CD4-positive, alpha-beta T cell treated with Interleukin-15 for 1 hour (primary cell): ENCODE results near the gene ARHGEF25.
"Not testable (repeated sequence)": the region's sequence is repeated elsewhere in the genome, so short reads cannot be mapped to it uniquely, and the experiment has no call there.

Experiments
- DNase-seq: peaks from one replicate; pipeline ENCODE4 v3.0.0-alpha.2; 2020

Gene ARHGEF25

GRCh38 chr12:57609781-57610553 lies 1.3 kb upstream of the ARHGEF25 start:
- no peak for DNase-seq

DNA sequence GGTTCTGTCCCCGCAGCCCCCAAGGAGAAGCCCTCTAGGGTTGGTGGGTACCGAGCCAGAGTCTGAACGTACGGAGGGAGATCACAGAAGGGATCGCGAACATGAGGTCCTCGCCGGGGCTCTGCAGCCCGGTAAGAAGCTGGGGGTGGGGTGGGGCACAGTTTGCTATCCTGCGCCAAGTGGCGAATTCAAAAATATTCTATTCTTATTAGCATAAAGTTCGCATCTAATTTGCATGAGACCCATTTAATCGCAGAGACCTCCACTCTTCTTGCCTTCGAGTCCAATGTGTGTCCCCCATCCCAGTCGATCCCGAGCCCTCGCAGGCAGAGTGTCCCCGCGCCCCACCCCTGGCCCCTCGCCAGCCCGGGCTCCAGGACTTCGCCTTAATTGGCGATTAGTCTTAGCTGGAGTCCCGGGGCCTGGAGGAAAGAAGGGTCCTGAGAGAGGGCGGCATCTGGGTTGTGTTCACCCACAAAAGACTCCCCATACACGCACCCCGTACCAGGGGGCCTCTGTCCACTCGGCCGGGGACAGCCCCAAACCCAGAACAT lies 604 bp upstream of the ARHGEF25 start:
- no peak for DNase-seq

GRCh38 chr12:57611827-57612710 lies 834 bp downstream of the ARHGEF25 start:
- no peak for DNase-seq

DNA sequence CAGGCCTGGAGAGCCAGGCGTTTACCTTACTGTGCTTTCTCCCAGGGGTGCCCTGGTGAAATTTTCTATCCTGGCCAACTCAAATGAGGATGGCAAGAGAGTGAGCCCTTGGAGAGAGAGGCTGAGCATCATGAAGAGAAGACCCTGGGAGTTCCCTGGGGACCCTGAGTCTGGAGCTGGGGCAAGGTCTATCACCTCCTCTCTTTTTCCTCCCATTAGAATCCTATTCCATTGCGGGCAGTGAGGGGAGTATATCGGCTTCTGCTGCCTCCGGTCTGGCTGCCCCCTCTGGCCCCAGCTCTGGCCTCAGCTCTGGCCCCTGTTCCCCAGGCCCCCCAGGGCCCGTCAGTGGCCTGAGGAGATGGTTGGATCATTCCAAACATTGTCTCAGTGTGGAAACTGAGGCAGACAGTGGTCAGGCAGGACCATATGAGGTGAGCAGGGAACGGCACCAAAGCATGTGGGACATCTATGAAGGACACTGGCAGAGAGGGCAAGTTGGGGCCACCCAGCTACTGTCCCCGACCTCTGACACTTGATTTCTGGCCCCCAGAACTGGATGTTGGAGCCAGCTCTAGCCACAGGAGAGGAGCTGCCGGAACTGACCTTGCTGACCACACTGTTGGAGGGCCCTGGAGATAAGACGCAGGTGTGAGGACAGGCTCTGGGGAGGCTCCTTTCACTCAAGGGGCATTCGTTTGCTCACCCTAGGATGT lies 1.6 kb downstream of the ARHGEF25 start:
- DNase-seq = no peak

DNA sequence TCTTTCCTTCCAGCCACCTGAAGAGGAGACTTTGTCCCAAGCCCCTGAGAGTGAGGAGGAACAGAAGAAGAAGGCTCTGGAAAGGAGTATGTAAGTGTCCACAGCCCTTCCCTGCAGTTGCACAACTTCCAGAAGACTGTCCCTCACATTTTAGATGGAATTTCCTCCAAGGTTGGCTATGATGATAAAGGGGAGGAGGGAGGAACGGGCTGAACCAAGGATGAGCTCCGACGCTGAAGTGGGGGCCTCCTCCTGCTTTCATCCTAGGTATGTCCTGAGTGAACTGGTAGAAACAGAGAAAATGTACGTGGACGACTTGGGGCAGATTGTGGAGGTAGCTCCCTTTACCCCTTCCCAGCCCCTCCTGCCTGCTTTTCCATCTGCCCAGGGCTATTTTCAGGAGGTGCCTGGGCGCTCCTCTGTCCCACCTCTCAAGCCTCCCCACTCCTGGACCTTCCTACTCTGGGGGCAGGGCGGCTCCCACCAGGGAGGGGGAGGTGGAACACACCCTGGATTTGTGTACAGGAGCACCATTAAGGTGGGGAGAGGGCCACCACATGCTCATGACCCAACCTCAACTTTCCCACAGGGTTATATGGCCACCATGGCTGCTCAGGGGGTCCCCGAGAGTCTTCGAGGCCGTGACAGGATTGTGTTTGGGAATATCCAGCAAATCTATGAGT lies 2.3 kb downstream of the ARHGEF25 start:
- DNase-seq = no peak

GRCh38 chr12:57614178-57614947 lies 3.1 kb downstream of the ARHGEF25 start:
- peak; percentile 52 for DNase-seq

DNA sequence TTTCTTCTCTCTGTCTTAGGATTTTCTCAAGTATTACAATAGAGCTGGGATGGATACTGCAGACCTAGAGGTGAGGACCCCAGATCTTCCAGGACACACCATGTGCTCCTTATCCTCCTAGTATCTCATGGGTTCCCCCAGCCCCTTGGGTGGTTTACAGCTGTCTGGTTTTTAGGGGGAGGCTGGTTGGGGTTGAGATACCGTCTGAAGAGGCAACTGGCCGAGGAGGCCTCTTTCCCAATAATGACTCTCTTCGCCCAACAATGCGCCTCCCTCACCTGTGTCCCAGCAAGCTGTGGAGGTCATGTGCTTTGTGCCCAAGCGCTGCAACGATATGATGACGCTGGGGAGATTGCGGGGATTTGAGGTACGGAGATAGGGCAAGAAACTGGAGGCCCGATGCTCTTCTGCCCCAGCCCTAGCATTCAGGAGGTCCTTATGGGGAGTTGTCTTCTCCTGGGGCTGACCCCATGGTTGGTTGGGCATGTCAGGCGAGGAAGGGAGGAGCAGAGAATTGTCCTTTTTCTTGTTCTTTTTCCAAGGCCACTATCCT lies 3.8 kb downstream of the ARHGEF25 start:
- no peak for DNase-seq

- DNase-seq = no peak
Measured at GRCh38 chr12:57615637-57616036, 4.4 kb downstream of the ARHGEF25 start.

- DNase-seq = no peak
Measured at GRCh38 chr12:57616383-57617101, 5.3 kb downstream of the ARHGEF25 start.

GRCh38 chr12:57617942-57618341 lies 6.7 kb downstream of the ARHGEF25 start:
- DNase-seq = no peak

DNA sequence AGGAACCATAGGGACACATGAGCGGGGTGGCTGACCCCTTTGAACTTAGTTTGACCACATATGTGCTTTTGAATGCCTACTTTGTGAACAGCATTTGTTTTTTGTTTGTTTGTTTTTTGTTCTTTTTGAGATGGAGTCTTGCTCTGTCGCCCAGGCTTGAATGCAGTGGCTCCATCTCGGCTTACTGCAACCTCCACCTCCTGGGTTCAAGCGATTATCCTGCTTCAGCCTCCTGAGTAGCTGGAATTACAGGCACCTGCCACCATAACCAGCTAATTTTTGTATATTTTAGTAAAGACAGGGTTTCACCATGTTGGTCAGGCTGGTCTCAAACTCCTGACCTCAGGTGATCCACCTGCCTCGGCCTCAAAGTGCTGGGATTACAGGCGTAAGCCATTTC lies 7.2 kb downstream of the ARHGEF25 start:
- not testable (repeated sequence) for DNase-seq

- DNase-seq = no peak
Measured at GRCh38 chr12:57618966-57619433, 7.8 kb downstream of the ARHGEF25 start.

DNA sequence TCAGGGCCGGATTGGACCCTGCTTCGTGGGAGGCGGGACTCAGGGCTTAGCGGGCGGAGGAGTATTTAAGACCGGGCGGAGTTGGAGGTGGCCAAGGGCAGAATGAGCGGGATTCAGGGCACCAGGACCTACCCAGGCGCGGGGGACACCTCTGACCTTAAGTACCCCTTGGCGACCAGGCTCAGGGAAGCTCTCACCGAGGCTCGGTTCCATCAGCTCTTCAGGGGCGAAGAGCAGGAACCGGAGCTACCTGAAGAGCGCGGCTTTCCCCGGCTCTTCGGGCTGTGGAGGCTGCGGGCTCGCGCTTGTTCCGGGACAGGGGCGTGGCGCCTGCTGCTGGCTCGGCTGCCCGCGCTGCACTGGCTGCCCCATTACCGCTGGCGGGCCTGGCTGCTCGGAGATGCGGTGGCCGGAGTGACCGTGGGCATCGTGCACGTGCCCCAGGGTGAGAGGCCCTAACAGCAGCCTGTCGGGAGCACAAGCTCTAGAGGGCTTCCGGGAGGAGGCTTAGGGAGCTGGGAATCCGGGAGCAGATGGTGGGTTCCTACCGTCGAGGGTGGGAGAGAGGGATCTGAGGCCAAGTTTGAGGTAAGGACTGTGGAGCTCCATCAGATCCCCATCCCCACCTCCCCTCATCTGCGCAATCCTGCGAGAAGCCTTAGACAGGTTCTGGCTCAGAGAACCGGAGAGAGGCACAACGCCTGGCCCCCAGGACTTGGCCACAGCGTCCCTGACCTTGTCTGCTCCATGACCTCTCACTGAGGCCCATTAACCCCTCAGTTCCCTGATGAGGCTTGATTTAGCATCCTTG lies 8.4 kb downstream of the ARHGEF25 start:
- DNase-seq = no peak

- no peak for DNase-seq
Measured at GRCh38 chr12:57620245-57620935, 9.2 kb downstream of the ARHGEF25 start.

DNA sequence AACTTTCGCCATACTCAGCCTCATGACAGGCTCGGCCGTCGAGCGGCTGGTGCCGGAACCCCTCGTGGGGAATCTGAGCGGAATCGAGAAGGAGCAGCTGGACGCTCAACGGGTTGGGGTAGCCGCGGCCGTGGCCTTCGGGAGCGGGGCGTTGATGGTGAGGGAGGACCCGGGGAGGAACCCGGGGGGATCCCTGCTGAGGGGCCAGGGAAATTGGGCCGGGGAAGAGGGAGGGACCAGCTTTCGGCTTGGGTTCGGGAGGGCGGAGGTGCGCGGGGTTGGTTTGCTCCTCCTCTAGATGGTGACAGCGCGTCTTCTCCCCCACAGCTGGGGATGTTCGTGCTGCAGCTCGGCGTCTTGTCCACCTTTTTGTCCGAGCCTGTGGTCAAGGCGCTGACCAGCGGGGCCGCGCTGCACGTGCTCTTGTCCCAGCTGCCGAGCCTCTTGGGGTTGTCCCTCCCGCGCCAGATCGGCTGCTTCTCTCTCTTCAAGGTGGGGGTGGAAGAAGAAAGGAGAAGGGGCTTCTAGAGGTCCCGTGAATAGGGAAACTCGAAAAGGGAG lies 9.8 kb downstream of the ARHGEF25 start:
- no peak for DNase-seq

DNA sequence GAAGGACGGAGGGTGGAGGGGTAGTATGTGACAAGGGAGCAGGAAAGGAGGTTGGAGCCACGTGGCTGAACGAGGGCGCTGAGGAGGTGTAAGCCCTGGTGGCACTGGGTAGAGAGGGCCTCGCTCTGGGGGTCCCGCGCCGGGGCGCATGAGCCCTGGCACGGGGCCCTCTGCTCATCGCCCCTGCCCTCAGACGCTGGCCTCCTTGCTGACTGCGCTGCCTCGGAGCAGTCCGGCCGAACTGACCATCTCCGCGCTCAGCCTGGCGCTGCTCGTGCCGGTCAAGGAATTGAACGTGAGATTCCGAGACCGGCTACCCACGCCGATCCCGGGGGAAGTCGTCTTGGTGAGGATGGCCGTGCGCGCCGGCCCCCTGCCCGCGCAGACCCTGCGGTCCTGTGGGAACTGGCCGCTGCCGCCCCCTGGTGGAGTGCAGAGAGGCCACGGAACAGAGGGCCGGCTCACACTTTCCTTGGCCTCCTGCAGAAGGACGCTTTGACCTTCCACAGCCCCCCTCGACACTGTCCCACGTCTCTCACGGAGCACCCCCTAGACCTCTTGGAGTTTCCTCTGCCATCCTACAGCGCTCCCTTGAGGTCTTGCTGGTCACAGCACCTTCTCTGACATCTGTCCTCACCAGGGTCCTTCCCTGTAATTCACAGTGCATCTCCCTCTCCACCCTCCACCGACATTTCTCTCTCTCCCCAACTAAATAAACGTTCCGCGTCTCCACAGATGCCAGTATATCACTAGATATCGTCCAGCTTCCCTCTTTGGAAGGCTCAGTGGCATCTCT lies 10.5 kb downstream of the ARHGEF25 start:
- DNase-seq = peak; percentile 46
